Activated CD4-positive, alpha-beta T cell treated with anti-CD3 and anti-CD28 coated beads, Interleukin-2, amount 10 ng/mL, durations not matched to agents 24 days and 14 days (primary cell): Measurements from ENCODE around the gene CNGB1. TPM values are rescaled to one million over a fixed set of nuclear protein-coding genes. Genes with fewer than 3 reads are reported as not detected.

Experiments used
- DNase-seq: peaks from one replicate; pipeline ENCODE4 v3.0.0; 2022
- H3K27ac Mint-ChIP-seq: one replicate; pipeline ENCODE4 v1.8.0; 2022; ENCODE audit warnings: mild to moderate bottlenecking, mixed read lengths
- H3K27me3 Mint-ChIP-seq: one replicate; pipeline ENCODE4 v1.8.0; 2022; ENCODE audit warnings: mixed read lengths
- H3K36me3 Mint-ChIP-seq: one replicate; pipeline ENCODE4 v1.8.0; 2022; ENCODE audit warnings: low read depth, mild to moderate bottlenecking, mixed read lengths
- H3K4me1 Mint-ChIP-seq: one replicate; pipeline ENCODE4 v1.8.0; 2021; ENCODE audit warnings: mixed read lengths
- H3K4me3 Mint-ChIP-seq: one replicate; pipeline ENCODE4 v1.8.0; 2022; ENCODE audit warnings: mild to moderate bottlenecking, moderate library complexity, mixed read lengths
- H3K9me3 Mint-ChIP-seq: one replicate; pipeline ENCODE4 v1.8.0; 2021; ENCODE audit warnings: mixed read lengths
- intact Hi-C: fragments of 100-400 bp; cut with micrococcal nuclease; formaldehyde crosslinking; loops from one replicate; pipeline ENCODE4 v1.15.1; 2023
- total RNA-seq: library from RNA; stranded (reverse); gene quantifications from 2 replicates; pipeline ENCODE4 v1.2.3, GENCODE V29; 2022

The CNGB1 gene
- total RNA-seq, 1 donor from 2014 or later, result not detected

DNA sequence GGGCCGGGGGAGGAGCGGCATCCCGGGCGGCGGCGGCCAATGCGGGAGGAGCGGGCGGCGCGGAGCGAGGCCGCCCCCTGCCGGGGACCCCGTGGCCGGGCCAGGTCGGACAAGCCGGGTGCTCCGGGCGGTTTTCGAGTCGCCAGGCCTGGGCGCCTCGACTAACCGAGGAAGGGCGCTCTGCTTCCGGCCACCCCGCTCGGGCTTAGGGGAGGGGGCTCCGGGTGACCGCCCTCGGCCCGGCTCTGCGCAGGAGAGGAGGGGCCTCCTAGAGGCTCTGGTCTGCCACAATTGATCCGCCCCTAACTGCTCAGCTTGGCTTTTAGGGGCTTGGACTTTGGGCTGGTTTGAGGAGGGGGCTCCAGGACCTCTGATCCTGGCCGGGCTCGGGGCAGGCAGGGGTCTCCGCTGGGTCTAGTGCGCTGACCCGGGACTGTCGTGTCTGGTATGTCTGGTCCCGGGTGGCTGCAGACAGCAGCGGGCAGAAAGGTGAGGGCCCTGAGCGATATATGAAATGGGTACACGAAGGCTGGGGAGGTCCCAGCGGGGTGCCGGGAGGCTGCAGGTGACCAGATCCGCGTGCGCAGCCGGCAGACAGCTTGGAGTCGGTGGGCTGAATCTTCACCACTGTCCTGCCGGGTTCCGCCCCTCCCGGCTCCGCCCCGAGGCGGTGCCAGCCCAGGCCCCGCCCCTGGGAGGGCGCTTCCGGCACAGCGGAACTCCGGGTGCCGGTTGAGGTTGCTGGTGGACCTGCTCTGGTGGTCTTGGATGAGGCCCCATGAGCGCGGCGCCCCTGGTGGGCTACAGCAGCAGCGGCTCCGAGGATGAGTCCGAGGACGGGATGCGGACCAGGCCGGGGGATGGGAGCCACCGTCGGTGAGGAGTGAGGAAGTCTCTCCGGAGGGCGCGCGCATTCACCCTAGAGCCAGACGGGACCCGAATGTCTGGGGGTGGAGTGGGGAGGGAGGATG is 30.1 kb upstream of the CNGB1 start, which contains the start of gene USB1:
TSS of gene USB1 (plus strand) at position 702 of the 971 bp plus-strand sequence. CDS start at position 779, 77 bp downstream.
- no peaks in the 10 kb centered on the region for H3K27me3 Mint-ChIP-seq
- peak within 1 kb of the TSS; percentile 89 for H3K27ac Mint-ChIP-seq
- H3K4me1 Mint-ChIP-seq, result peaks cover 34% of the 10 kb centered on the region
- no peaks in the 10 kb centered on the region for H3K9me3 Mint-ChIP-seq
- DNase-seq, result peak; percentile 97
- intact Hi-C loops, result loop anchor here (1.0 to 2.0 kb wide), 6 partner anchors 17 to 266 kb away; partner anchors contain the start of genes CFAP20, KATNB1 and MMP15
- peak within 1 kb of the TSS; percentile 96 for H3K4me3 Mint-ChIP-seq
- H3K36me3 Mint-ChIP-seq, result peaks cover 38% of the 10 kb centered on the region

DNA sequence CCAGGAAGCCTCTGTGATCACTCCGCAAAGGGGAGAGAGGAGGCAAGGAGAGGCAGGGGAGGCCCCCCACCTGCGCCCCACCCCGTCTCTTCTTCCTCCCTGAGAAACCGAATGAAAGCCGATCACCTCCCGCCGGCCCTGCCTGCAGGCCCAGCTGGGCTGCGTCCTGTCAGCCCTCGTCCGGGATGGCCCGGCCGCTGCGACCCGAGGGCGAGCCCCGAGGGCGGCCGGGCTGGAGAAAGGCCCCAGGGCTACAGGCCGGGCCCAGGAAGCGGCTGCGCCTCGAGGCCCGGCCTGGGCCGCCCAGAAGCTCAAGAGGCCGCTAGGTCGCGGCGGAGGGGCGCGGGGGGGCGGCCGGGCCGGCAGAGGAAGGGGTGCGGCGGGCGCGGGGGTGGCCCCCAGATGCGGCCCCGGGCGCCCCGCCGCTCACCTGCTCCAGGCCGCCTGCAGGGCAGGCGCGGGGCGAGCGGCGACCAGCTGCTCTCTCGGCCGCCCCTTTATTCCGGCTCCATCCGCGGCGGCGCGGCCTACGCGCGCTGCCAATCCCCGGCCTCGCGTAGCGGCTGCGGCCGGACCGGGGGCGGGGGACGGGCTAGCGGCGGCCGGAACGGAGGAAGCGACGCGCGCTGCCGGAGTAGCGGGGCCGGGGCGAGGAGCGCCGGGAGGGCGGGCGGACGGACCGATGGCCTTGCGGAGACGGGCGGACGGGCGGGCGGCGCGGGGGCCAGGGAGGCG is 29.2 kb upstream of the CNGB1 start, which contains the start of gene ZNF319:
TSS of gene ZNF319 (minus strand) at position 702 of the 735 bp plus-strand sequence. CDS start 2,407 bp downstream, outside the sequence.
- Mint-ChIP-seq H3K36me3 (peaks cover 41% of the 10 kb centered on the region), H3K4me3 (peak within 1 kb of the TSS; percentile 96), H3K9me3 (no peaks in the 10 kb centered on the region), H3K4me1 (peaks cover 41% of the 10 kb centered on the region), H3K27me3 (no peaks in the 10 kb centered on the region), H3K27ac (peak within 1 kb of the TSS; percentile 89)
- intact Hi-C loops, result loop anchor here (1.0 to 5.0 kb wide), 6 partner anchors 101 to 265 kb away; partner anchors contain the start of genes CFAP20 and KATNB1
- no peak for DNase-seq

DNA sequence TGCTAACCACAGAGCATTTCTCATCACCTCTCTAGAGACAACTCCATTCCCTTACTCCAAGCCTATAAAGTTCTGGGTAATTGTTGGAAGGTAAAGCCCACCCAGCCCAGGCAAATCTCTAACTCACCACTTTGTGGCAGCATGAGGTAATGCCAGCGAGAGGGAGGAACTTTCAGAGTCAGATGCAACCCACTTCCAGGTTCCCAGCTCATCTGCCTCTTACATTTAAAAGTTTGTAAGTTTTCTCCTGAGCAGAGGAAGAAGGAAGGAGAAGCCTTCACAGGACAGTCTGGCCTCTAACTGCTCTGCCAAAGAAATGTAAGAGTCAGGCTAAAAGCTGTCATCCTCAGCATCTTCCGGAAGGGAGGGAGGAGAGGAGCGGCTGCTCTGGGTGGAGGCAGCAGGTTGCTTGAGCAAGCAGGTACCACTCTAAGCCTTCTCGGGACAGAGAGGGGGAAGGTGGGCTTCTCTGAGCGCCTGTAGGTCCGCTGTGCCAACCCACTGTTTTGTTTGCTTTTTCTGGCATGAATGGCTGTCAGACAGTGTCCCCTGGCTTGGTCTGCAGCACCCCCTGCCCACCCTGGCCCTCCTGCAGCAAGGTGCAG is 28.5 kb upstream of the CNGB1 start:
- Mint-ChIP-seq H3K4me3 (peak overlapping the region; percentile 81), H3K36me3 (peaks cover 40% of the 10 kb centered on the region), H3K9me3 (no peaks in the 10 kb centered on the region), H3K27ac (peak overlapping the region; percentile 87), H3K4me1 (peaks cover 46% of the 10 kb centered on the region), H3K27me3 (no peaks in the 10 kb centered on the region)
- intact Hi-C loops, result loop anchor here (1.0 to 5.0 kb wide), 2 partner anchors 192 to 242 kb away; no protein-coding TSS in a partner anchor
- peak; percentile 82 for DNase-seq

DNA sequence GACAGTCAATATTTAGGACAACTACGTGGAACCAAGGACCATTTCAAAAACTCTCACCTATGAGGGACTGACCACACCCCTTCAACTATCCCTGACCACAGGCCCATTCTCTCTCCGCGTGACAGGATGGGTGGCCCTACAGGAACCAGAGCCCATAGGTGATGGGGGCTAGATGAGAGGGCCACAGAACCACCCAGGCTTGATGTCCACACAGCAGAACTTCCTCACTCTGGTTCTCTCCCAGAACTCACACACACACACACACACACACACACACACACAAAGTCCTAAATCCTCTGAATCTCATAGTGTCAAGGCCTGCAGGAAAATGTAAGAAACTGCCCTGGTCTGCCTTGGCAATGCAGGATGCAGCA is 28.1 kb upstream of the CNGB1 start:
- Mint-ChIP-seq H3K9me3 (no peaks in the 10 kb centered on the region), H3K36me3 (peaks cover 37% of the 10 kb centered on the region), H3K4me1 (peaks cover 47% of the 10 kb centered on the region), H3K27ac (peak overlapping the region; percentile 87), H3K27me3 (no peaks in the 10 kb centered on the region), H3K4me3 (peak overlapping the region; percentile 81)
- no peak for DNase-seq
- intact Hi-C loops, result loop anchor here (1.0 to 5.0 kb wide), 2 partner anchors 192 to 242 kb away; no protein-coding TSS in a partner anchor

DNA sequence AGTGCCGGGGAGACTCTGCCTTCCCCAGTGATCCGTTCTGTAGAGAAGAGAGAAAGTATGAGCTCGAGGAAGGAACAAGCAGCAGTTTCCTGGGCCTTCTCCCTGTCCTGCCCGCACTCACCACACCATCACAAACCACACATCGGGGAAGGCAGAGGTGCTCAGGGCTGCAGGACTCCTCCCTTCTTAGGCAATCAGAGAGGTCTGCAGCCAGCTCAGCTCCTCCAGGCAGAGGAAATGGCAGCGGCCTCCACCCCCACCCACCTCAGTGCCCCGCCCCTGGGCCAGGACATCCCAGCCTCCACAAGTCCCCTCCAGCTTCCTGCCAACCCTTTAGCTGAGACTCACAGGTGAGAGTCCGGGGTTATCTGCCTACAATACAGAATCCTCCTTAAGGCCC is 27.6 kb upstream of the CNGB1 start:
- Mint-ChIP-seq H3K4me3 (peak overlapping the region; percentile 81), H3K27ac (peak overlapping the region; percentile 87), H3K36me3 (peaks cover 34% of the 10 kb centered on the region), H3K4me1 (peaks cover 44% of the 10 kb centered on the region), H3K27me3 (no peaks in the 10 kb centered on the region), H3K9me3 (no peaks in the 10 kb centered on the region)
- intact Hi-C loops, result loop anchor here (5.0 kb wide), 1 partner anchor 191 kb away; no protein-coding TSS in a partner anchor
- DNase-seq, result peak; percentile 90

DNA sequence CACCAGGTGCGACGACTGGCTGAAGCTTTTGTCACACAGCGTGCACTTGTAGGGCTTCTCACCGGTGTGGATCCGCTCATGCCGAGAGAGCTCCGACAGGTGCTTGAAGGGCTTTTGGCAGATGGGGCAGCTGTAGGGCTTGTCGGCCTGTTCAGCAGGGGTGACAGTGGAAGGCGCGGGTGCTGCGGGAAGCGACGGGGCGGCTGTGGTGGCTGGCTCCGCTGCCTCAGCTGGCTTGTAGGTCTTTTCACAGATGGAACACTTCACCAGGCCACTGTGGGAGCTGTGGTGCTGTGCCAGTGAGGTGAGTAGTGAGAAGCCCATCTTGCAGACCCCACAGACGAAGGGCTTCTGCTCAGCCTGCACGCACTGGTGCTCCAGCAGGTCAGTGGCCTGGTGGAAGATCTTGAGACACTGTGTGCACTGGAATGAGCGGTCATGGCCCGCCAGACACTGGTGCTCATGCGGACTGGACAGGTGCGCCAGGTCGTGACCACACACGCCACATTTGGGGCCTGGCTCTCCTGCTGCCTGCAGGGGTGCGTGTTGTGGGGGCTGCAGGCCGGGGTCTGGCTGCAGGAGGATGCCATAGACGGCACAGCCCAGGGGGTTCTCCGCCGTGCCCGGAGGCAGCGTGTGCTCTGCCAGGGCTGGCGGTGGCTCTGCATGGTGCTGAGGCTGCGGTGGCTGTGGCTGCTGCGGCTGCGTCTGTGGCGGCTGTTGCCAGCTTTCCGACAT is 26.8 kb upstream of the CNGB1 start:
- no peaks in the 10 kb centered on the region for H3K27me3 Mint-ChIP-seq
- peak overlapping the region; percentile 39 for H3K27ac Mint-ChIP-seq
- intact Hi-C loops, result loop anchor here (5.0 kb wide), 1 partner anchor 190 kb away; no protein-coding TSS in a partner anchor
- peak overlapping the region; percentile 81 for H3K4me3 Mint-ChIP-seq
- peaks cover 29% of the 10 kb centered on the region for H3K36me3 Mint-ChIP-seq
- H3K9me3 Mint-ChIP-seq, result no peaks in the 10 kb centered on the region
- H3K4me1 Mint-ChIP-seq, result peaks cover 44% of the 10 kb centered on the region
- no peak for DNase-seq

DNA sequence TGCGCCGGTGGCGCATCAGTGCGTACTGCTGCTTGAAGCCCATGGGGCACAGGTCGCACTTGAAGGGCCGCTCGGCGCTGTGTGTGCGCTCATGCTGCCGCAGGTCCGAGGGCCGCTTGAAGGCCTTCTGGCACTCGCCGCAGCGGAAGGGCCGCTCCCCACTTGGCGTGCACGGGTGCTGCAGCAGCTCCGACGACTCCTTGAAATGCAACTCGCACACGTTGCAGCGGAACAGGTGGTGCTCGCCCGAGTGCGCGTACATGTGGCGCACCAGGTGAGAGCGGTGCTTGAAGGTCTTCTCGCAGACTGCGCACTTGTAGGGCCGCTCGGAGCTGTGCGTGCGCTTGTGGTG is 26.2 kb upstream of the CNGB1 start:
- DNase-seq, result no peak
- peak overlapping the region; percentile 47 for H3K4me3 Mint-ChIP-seq
- H3K27me3 Mint-ChIP-seq, result no peaks in the 10 kb centered on the region
- H3K36me3 Mint-ChIP-seq, result peaks cover 24% of the 10 kb centered on the region
- H3K27ac Mint-ChIP-seq, result no peak overlapping the region
- H3K4me1 Mint-ChIP-seq, result peaks cover 40% of the 10 kb centered on the region
- intact Hi-C loops, result loop anchor here (5.0 kb wide), 1 partner anchor 190 kb away; no protein-coding TSS in a partner anchor
- H3K9me3 Mint-ChIP-seq, result no peaks in the 10 kb centered on the region

DNA sequence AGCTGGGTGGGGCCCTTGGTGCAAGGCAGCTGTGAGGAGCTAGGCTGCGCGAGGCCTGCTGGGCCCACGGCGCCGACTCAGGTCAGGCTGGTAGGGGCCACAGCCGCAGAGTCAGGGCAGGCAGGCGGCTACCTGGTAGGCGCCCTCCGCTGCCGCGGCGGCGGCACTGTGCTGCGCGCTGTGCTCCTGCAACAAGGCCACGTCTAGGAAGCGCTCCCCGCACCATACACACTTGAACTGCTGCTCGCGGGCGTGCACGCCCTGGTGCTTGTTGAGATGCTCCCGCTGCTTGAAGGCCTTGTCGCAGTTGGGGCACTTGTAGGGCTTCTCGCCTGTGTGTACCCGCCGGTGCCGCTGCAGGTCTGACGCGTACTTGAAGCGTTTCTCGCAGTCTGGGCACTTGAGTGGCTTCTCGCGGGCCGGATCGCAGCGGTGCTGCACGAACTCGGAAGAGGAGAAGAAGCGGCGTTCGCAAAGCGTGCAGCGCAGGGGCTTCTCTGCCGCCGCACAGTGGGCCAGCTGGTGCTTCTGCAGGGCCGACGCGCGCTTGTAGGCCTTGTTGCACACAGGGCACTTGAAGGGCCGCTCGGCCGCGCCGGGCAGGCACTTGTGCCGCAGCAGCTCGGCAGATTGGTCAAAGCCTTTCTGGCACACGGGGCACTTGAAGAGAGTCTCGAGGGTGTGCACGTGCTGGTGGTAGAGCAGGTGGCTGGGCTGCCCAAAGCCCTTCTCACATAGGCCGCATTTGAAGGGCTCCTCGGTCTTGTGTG is 25.7 kb upstream of the CNGB1 start:
- Mint-ChIP-seq H3K27ac (no peak overlapping the region), H3K4me1 (peaks cover 34% of the 10 kb centered on the region), H3K9me3 (no peaks in the 10 kb centered on the region), H3K36me3 (peaks cover 24% of the 10 kb centered on the region), H3K4me3 (no peak overlapping the region), H3K27me3 (no peaks in the 10 kb centered on the region)
- no peak for DNase-seq
- intact Hi-C loops, result loop anchor here (5.0 kb wide), 1 partner anchor 189 kb away; no protein-coding TSS in a partner anchor

DNA sequence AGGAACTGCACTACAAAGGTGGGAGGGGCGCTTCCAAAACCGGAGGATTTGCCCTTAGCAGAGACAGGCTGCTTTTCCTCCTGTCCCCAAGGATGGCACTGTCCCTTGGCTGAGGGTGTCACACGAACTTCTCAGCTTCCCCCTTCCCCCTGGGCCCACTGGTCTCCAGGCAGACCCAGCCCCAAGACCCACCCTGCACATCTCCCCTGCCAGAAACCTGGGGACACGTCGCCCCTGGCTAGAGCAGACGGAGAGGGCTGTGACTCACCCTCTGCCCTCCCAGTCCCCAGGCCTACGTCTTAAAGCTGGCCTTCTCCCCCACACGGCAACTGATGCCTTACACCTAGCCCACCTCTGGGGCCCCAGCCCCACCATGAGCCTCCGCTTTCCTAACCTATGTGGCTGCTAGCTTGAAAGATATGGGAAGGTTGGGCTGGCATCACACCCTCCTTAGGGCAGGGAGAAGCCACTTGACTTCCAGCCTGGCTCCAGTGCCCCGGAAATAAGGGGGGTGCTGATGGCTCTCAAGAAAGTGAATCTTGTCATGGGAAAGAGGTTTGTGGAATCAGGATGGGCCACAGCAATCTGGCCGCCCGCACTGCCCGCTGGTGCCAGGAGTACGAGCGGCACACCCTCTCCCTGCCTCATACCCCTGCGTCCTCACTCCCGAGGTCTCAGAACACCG is 24.9 kb upstream of the CNGB1 start:
- Mint-ChIP-seq H3K4me3 (no peak overlapping the region), H3K27ac (no peak overlapping the region), H3K36me3 (peaks cover 21% of the 10 kb centered on the region), H3K27me3 (no peaks in the 10 kb centered on the region), H3K4me1 (peaks cover 32% of the 10 kb centered on the region), H3K9me3 (no peaks in the 10 kb centered on the region)
- DNase-seq, result no peak
- intact Hi-C loops, result loop anchor here (5.0 kb wide), 1 partner anchor 189 kb away; no protein-coding TSS in a partner anchor

DNA sequence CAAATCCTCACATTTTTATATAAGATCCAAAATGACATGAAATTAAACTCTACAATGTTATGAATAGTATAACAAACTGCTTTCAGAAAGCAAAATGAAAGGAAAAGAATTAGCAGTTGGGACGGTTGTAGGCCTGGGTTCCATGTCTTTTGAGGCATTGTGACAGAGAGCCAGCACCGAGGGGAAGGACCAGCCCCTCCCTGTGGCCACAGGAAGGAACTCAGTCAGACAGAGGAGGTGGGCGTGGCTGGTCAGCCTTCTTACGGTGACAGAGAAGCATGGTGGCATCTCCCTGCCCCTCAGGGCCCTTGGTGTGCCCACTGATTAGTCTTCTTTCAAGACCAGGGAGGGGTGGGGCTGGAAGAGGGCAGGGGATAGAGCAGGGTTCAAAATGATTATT is 23.9 kb upstream of the CNGB1 start:
- peak; percentile 85 for DNase-seq
- no peaks in the 10 kb centered on the region for H3K27me3 Mint-ChIP-seq
- H3K27ac Mint-ChIP-seq, result no peak overlapping the region
- H3K4me1 Mint-ChIP-seq, result peaks cover 32% of the 10 kb centered on the region
- H3K4me3 Mint-ChIP-seq, result peak overlapping the region; percentile 28
- no peaks in the 10 kb centered on the region for H3K9me3 Mint-ChIP-seq
- peaks cover 21% of the 10 kb centered on the region for H3K36me3 Mint-ChIP-seq
- intact Hi-C loops, result loop anchor here (5.0 kb wide), 1 partner anchor 187 kb away; no protein-coding TSS in a partner anchor

DNA sequence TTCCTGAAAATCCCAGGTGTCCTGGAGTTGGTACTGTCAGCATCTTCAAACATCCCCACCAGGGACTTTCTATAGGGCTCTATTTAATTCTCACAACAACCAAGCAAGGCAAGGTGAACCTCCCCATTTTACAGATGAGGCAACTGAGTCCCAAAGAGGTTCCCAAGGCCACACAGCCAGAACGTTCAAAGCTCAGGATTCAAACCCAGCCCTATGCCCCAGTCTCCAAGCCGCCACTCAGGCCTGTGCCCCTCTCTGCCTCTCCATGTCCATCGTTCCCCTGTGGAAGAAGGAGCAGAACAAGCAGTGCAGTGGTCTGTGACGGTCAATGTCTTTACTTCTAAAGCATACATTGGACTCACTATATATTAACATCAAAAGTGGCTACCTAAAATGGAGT is 23.4 kb upstream of the CNGB1 start:
- intact Hi-C loops, result no loop called here
- DNase-seq, result no peak
- Mint-ChIP-seq H3K27me3 (no peaks in the 10 kb centered on the region), H3K9me3 (no peaks in the 10 kb centered on the region), H3K4me3 (peak overlapping the region; percentile 28), H3K27ac (no peak overlapping the region), H3K36me3 (peaks cover 21% of the 10 kb centered on the region), H3K4me1 (peaks cover 31% of the 10 kb centered on the region)

DNA sequence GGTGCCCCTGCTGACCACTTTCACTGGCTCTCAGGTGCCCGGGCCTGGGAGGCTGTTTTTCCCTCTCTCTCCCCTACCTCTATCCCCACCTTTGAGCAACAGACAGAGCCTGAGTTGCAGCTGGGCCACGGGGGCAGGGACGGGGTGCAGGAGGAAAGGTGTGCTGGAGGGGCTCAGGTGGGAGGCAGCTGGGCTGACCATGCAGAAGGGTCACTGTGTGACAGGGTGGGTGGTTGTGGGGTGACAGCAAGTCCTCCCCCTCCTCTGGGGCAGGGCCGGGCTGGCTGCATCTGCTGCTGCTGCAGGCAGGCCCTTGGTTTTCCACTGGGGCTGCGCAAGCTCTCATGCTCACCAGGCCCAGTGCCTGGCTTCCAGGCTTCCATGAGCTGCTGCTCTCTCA is 23.0 kb upstream of the CNGB1 start:
- intact Hi-C loops, result no loop called here

More for the DNA sequence above, 23.0 kb upstream of the CNGB1 start:
- no peak for DNase-seq
- no peaks in the 10 kb centered on the region for H3K9me3 Mint-ChIP-seq
- no peak overlapping the region for H3K27ac Mint-ChIP-seq
- peaks cover 21% of the 10 kb centered on the region for H3K36me3 Mint-ChIP-seq
- no peaks in the 10 kb centered on the region for H3K27me3 Mint-ChIP-seq
- no peak overlapping the region for H3K4me3 Mint-ChIP-seq
- H3K4me1 Mint-ChIP-seq, result peaks cover 27% of the 10 kb centered on the region
